Upper lobe of right lung (tissue), 1 donor: ENCODE results near the gene NECAB2. TPM values are rescaled to one million over a fixed set of nuclear protein-coding genes. Genes with fewer than 3 reads are reported as not detected.

Source experiments
- ATAC-seq: fragments of 200-7000 bp; cut with Tn5 transposase; one replicate; pipeline ENCODE4 v1.9.1; 2020; ENCODE audit warnings: mild to moderate bottlenecking, moderate library complexity
- DNase-seq: peaks from one replicate; pipeline ENCODE4 v3.0.0-alpha.2; 2020
- H3K27ac ChIP-seq: fragments of 200-600 bp; one replicate; pipeline ENCODE4 v1.8.0; 2022
- H3K27me3 ChIP-seq: fragments of 200-600 bp; one replicate; pipeline ENCODE4 v1.8.0; 2022; ENCODE audit warnings: mild to moderate bottlenecking
- H3K36me3 ChIP-seq: fragments of 200-600 bp; one replicate; pipeline ENCODE4 v1.8.0; 2022
- H3K4me1 ChIP-seq: fragments of 200-600 bp; one replicate; pipeline ENCODE4 v1.8.0; 2022
- H3K4me3 ChIP-seq: fragments of 200-600 bp; one replicate; pipeline ENCODE4 v1.8.0; 2022; ENCODE audit warnings: mild to moderate bottlenecking
- H3K9me3 ChIP-seq: fragments of 200-600 bp; one replicate; pipeline ENCODE4 v1.8.0; 2022
- CTCF ChIP-seq: fragments of 200-600 bp; IDR thresholded peaks from one replicate; pipeline ENCODE4 v1.8.0; 2022; ENCODE audit warnings: antibody characterized with exemption
- intact Hi-C: fragments of 100-400 bp; cut with DNase I; formaldehyde crosslinking; loops from one replicate; pipeline ENCODE4 v1.11.0; 2022
- total RNA-seq: library from RNA; stranded (reverse); fragmentation: NEBNext Ultra II Directional; extraction: Animal tissue kit (Norgen Biotek cat#: 25700); gene quantifications from one replicate; pipeline ENCODE4 v1.2.1, GENCODE V29; 2021
- donor health status: DM: no; HTN: yes; CAD: no; lungs with severe emphysema.

NECAB2 gene
- total RNA-seq, 1 donor from 2014 or later, result not detected

GRCh38 chr16:84047206-84047605 is 79.2 kb downstream of the NECAB2 start:
- no peak for DNase-seq
- intact Hi-C loops, result no loop called here
- TF ChIP-seq CTCF, result no peak

GRCh38 chr16:84047626-84048025 is 79.6 kb downstream of the NECAB2 start:
- Histone ChIP-seq H3K9me3 (no peaks in the 10 kb centered on the region), H3K36me3 (peaks cover 24% of the 10 kb centered on the region), H3K27ac (no peak overlapping the region), H3K27me3 (peaks cover 2% of the 10 kb centered on the region), H3K4me3 (no peak overlapping the region), H3K4me1 (no peaks in the 10 kb centered on the region)
- no peak for ATAC-seq
- intact Hi-C loops, result no loop called here
- peak; percentile 58 for DNase-seq
- no peak for TF ChIP-seq CTCF

More at GRCh38 chr16:84047206-84047605, 79.2 kb downstream of the NECAB2 start:
- no peaks in the 10 kb centered on the region for H3K4me1 ChIP-seq
- H3K9me3 ChIP-seq, result no peaks in the 10 kb centered on the region
- H3K4me3 ChIP-seq, result no peak overlapping the region
- ATAC-seq, result no peak
- H3K36me3 ChIP-seq, result peaks cover 20% of the 10 kb centered on the region
- H3K27me3 ChIP-seq, result peaks cover 5% of the 10 kb centered on the region
- no peak overlapping the region for H3K27ac ChIP-seq

GRCh38 chr16:84048270-84048669 is 80.2 kb downstream of the NECAB2 start:
- no peak for TF ChIP-seq CTCF
- ATAC-seq, result no peak
- peak; percentile 59 for DNase-seq
- Histone ChIP-seq H3K4me1 (no peaks in the 10 kb centered on the region), H3K4me3 (no peak overlapping the region), H3K27ac (no peak overlapping the region), H3K27me3 (no peaks in the 10 kb centered on the region), H3K9me3 (no peaks in the 10 kb centered on the region), H3K36me3 (peaks cover 30% of the 10 kb centered on the region)
- intact Hi-C loops, result no loop called here

GRCh38 chr16:84048871-84049270 is 80.8 kb downstream of the NECAB2 start:
- Histone ChIP-seq H3K4me1 (no peaks in the 10 kb centered on the region), H3K9me3 (no peaks in the 10 kb centered on the region)
- intact Hi-C loops, result no loop called here

GRCh38 chr16:84049403-84050060 is 81.5 kb downstream of the NECAB2 start:
- Histone ChIP-seq H3K36me3 (peaks cover 43% of the 10 kb centered on the region), H3K4me1 (no peaks in the 10 kb centered on the region), H3K9me3 (no peaks in the 10 kb centered on the region), H3K4me3 (no peak overlapping the region), H3K27ac (no peak overlapping the region), H3K27me3 (no peaks in the 10 kb centered on the region)
- TF ChIP-seq CTCF, result no peak
- intact Hi-C loops, result no loop called here
- DNase-seq, result peak; percentile 55
- no peak for ATAC-seq

More at GRCh38 chr16:84048871-84049270, 80.8 kb downstream of the NECAB2 start:
- H3K4me3 ChIP-seq, result no peak overlapping the region
- peaks cover 36% of the 10 kb centered on the region for H3K36me3 ChIP-seq
- ATAC-seq (no peak), DNase-seq (peak; percentile 48)
- H3K27ac ChIP-seq, result no peak overlapping the region
- H3K27me3 ChIP-seq, result no peaks in the 10 kb centered on the region
- no peak for TF ChIP-seq CTCF
